ENCODE results near the gene FCHSD2.

Gene FCHSD2

GRCh38 chr11:72789493-72790131, 352.5 kb downstream of the FCHSD2 start:
- FAIRE-seq (no peak), DNase-seq (ENCODE audit: extremely low spot score, insufficient read length, low read depth) (no peak)

DNA sequence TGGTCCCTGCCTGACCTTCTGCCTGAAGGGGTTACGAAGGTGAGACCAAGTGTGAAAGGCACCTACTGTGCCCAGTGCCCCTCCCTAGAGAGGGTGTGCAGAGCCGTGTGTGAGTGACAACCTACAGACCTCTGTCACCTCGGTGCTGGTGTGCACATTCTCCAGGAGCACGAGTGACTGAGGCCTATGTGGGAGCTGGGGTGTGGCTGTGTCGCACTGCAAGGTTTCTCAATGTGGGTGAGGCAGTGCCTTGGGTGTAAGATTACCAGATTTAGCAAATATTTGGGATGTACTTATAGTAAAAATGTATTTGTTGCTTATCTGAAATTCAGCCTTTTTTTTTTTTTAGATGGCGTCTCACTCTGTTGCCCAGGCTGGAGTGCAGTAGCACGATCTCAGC, 353.9 kb downstream of the FCHSD2 start:
- DNase-seq (ENCODE audit: extremely low spot score, insufficient read length, low read depth) (no peak), FAIRE-seq (no peak)

GRCh38 chr11:72787216-72788104, 354.7 kb downstream of the FCHSD2 start:
- no peak for FAIRE-seq
- no peak for DNase-seq (ENCODE audit: extremely low spot score, insufficient read length, low read depth)

All from GM18507 (cell line).